GM21447 (cell line): ENCODE measurements around the gene SRSF2.
"Not testable (repeated sequence)": the region's sequence is repeated elsewhere in the genome, so short reads cannot be mapped to it uniquely, and the experiment has no call there.

ENCODE experiments used
- ATAC-seq: cut with Tn5 transposase; IDR thresholded peaks from one replicate; pipeline ENCODE4 v1.9.1; 2021; ENCODE audit not compliant: unreplicated experiment

Gene SRSF2

GRCh38 chr17:76722279-76722678 is 14.9 kb downstream of the SRSF2 start:
- ATAC-seq: no peak

GRCh38 chr17:76721463-76721862 is 15.7 kb downstream of the SRSF2 start:
- ATAC-seq: no peak

- ATAC-seq: no peak
Observed at GRCh38 chr17:76720941-76721340, 16.2 kb downstream of the SRSF2 start.

GRCh38 chr17:76720211-76720610 is 16.9 kb downstream of the SRSF2 start:
- ATAC-seq: no peak

- ATAC-seq: no peak
Observed at GRCh38 chr17:76718516-76718915, 18.6 kb downstream of the SRSF2 start.

GRCh38 chr17:76716839-76717215 is 20.3 kb downstream of the SRSF2 start:
- ATAC-seq: no peak

GRCh38 chr17:76716146-76716838 is 20.8 kb downstream of the SRSF2 start:
- ATAC-seq: no peak

GRCh38 chr17:76715496-76715830 is 21.7 kb downstream of the SRSF2 start:
- ATAC-seq: no peak

- ATAC-seq: no peak
Observed at GRCh38 chr17:76714822-76715495, 22.2 kb downstream of the SRSF2 start.

- no peak for ATAC-seq
Observed at GRCh38 chr17:76714336-76714735, 22.8 kb downstream of the SRSF2 start.

- ATAC-seq: no peak
Observed at GRCh38 chr17:76713765-76714164, 23.4 kb downstream of the SRSF2 start.

GRCh38 chr17:76712321-76712720 is 24.8 kb downstream of the SRSF2 start:
- ATAC-seq: not testable (repeated sequence)

- no peak for ATAC-seq
Observed at GRCh38 chr17:76710863-76711611, 26.1 kb downstream of the SRSF2 start, which contains the start of gene MXRA7. Gene MXRA7, minus strand, starts transcription at chr17:76710965. Its CDS starts 19 bp downstream, at chr17:76710946.

GRCh38 chr17:76709951-76710862 is 26.9 kb downstream of the SRSF2 start:
- not testable (repeated sequence) for ATAC-seq

GRCh38 chr17:76709077-76709950 is 27.8 kb downstream of the SRSF2 start:
- no peak for ATAC-seq

- no peak for ATAC-seq
Observed at GRCh38 chr17:76707985-76708807, 28.9 kb downstream of the SRSF2 start.

- no peak for ATAC-seq
Observed at GRCh38 chr17:76706817-76707216, 30.3 kb downstream of the SRSF2 start.

GRCh38 chr17:76704805-76705204 is 32.3 kb downstream of the SRSF2 start:
- no peak for ATAC-seq
